Loucy (cell line): ENCODE results near the gene SLC7A6OS.
A peak's percentile ranks its signal among the peaks of the same experiment; 100 is the strongest.

Source experiments
- H2AFZ ChIP-seq: fragments of 200-600 bp; sonication (generic); 2 replicates; pipeline ENCODE4 v1.6.0; 2016; ENCODE audit warnings: antibody characterized with exemption, mild to moderate bottlenecking, low read length, moderate library complexity
- H3F3A ChIP-seq: fragments of 200-600 bp; 2 replicates; pipeline ENCODE4 v1.6.0; 2016; ENCODE audit warnings: antibody characterized with exemption, low read depth, mild to moderate bottlenecking
- H3K27me3 ChIP-seq: fragments of 200-600 bp; sonication (generic); 2 replicates; pipeline ENCODE4 v1.6.1; 2014; ENCODE audit warnings: low read length, mild to moderate bottlenecking; ENCODE audit not compliant: insufficient read depth, poor library complexity, severe bottlenecking
- H3K36me3 ChIP-seq: fragments of 200-600 bp; sonication (generic); 2 replicates; pipeline ENCODE4 v1.6.1; 2016; ENCODE audit warnings: low read length; ENCODE audit not compliant: insufficient read depth
- H3K4me1 ChIP-seq: fragments of 200-600 bp; sonication (generic); 2 replicates; pipeline ENCODE4 v1.5.1; 2014; ENCODE audit warnings: low read length, mild to moderate bottlenecking; ENCODE audit not compliant: insufficient read depth, poor library complexity, severe bottlenecking
- H3K4me2 ChIP-seq: fragments of 200-600 bp; sonication (generic); 2 replicates; pipeline ENCODE4 v1.6.0; 2014; ENCODE audit warnings: antibody characterized with exemption, low read length, low read depth, mild to moderate bottlenecking; ENCODE audit not compliant: poor library complexity, severe bottlenecking
- H3K4me3 ChIP-seq: fragments of 200-600 bp; sonication (generic); 2 replicates; pipeline ENCODE4 v1.5.1; 2014; ENCODE audit warnings: low read length, mild to moderate bottlenecking, mixed read lengths; ENCODE audit not compliant: poor library complexity, severe bottlenecking
- H3K79me2 ChIP-seq: fragments of 200-600 bp; sonication (generic); 2 replicates; pipeline ENCODE4 v1.6.1; 2014; ENCODE audit warnings: low read length; ENCODE audit not compliant: insufficient read depth
- H3K9ac ChIP-seq: fragments of 200-600 bp; sonication (generic); 2 replicates; pipeline ENCODE4 v1.6.0; 2014; ENCODE audit warnings: mild to moderate bottlenecking, low read depth, low read length, moderate library complexity; ENCODE audit not compliant: poor library complexity, severe bottlenecking
- H3K9me2 ChIP-seq: fragments of 200-600 bp; sonication (generic); replicated peaks from 2 replicates; pipeline ENCODE4 v1.6.1; 2016; ENCODE audit warnings: low read depth, low read length, mixed read lengths
- H3K9me3 ChIP-seq: fragments of 200-600 bp; sonication (generic); 2 replicates; pipeline ENCODE4 v1.6.1; 2014; ENCODE audit warnings: mild to moderate bottlenecking, antibody characterized with exemption, low read length, low read depth; ENCODE audit not compliant: insufficient read depth
- H4K20me1 ChIP-seq: fragments of 200-600 bp; sonication (generic); 2 replicates; pipeline ENCODE4 v1.6.0; 2014; ENCODE audit warnings: antibody characterized with exemption, low read length, mild to moderate bottlenecking; ENCODE audit not compliant: insufficient read depth, poor library complexity, severe bottlenecking
- CTCF ChIP-seq: fragments of 200-600 bp; sonication (generic); conservative IDR thresholded peaks from 2 replicates; pipeline ENCODE4 v1.5.1; 2014; ENCODE audit warnings: mild to moderate bottlenecking, antibody characterized with exemption, low read length
- EZH2phosphoT487 ChIP-seq: fragments of 200-600 bp; IDR thresholded peaks from 2 replicates; pipeline ENCODE4 v1.6.1; 2018; ENCODE audit warnings: antibody characterized with exemption, mild to moderate bottlenecking, moderate library complexity, borderline replicate concordance

The SLC7A6OS gene

GRCh38 chr16:68357923-68358322, 47.2 kb upstream of the SLC7A6OS start:
- H3K9me3 ChIP-seq: no peaks in the 10 kb centered on the region
- peaks cover 21% of the 10 kb centered on the region; the same call in 1 of the 2 replicates for H3K36me3 ChIP-seq
- peak overlapping the region; percentile 70 for H3K9ac ChIP-seq
- TF ChIP-seq EZH2phosphoT487 (no peak), CTCF (peak; percentile 4; the same call in 1 of the 2 replicates)
- no peaks in the 10 kb centered on the region for H3K79me2 ChIP-seq
- H3F3A ChIP-seq: no peaks in the 10 kb centered on the region; the same call in 1 of the 2 replicates
- peak overlapping the region; percentile 52 for H3K4me2 ChIP-seq
- H3K4me3 ChIP-seq: no peak overlapping the region
- no peaks in the 10 kb centered on the region for H3K9me2 ChIP-seq
- H4K20me1 ChIP-seq: no peaks in the 10 kb centered on the region
- H3K27me3 ChIP-seq: no peaks in the 10 kb centered on the region
- H2AFZ ChIP-seq: no peak overlapping the region
- H3K4me1 ChIP-seq: peaks cover 78% of the 10 kb centered on the region

- no peaks in the 10 kb centered on the region for H3K9me3 ChIP-seq
- H3K4me1 ChIP-seq: peaks cover 74% of the 10 kb centered on the region
- H3K27me3 ChIP-seq: no peaks in the 10 kb centered on the region
- H3K79me2 ChIP-seq: no peaks in the 10 kb centered on the region
- H4K20me1 ChIP-seq: no peaks in the 10 kb centered on the region
- no peaks in the 10 kb centered on the region; the same call in 1 of the 2 replicates for H3F3A ChIP-seq
- peak overlapping the region; percentile 52 for H3K4me2 ChIP-seq
- TF ChIP-seq EZH2phosphoT487 (no peak), CTCF (peak; percentile 20; the same call in 1 of the 2 replicates)
- H2AFZ ChIP-seq: no peak overlapping the region
- H3K9ac ChIP-seq: peak overlapping the region; percentile 70
- no peak overlapping the region for H3K4me3 ChIP-seq
- no peaks in the 10 kb centered on the region for H3K9me2 ChIP-seq
- H3K36me3 ChIP-seq: peaks cover 25% of the 10 kb centered on the region; the same call in 1 of the 2 replicates
Measured at GRCh38 chr16:68357521-68357922, 46.8 kb upstream of the SLC7A6OS start.

GRCh38 chr16:68356919-68357286, 46.2 kb upstream of the SLC7A6OS start:
- no peaks in the 10 kb centered on the region for H3K79me2 ChIP-seq
- peaks cover 68% of the 10 kb centered on the region for H3K4me1 ChIP-seq
- H4K20me1 ChIP-seq: no peaks in the 10 kb centered on the region
- peaks cover 30% of the 10 kb centered on the region; the same call in 1 of the 2 replicates for H3K36me3 ChIP-seq
- H3K4me2 ChIP-seq: peak overlapping the region; percentile 52
- H3F3A ChIP-seq: no peaks in the 10 kb centered on the region; the same call in 1 of the 2 replicates
- H2AFZ ChIP-seq: no peak overlapping the region
- H3K27me3 ChIP-seq: no peaks in the 10 kb centered on the region
- no peak for TF ChIP-seq EZH2phosphoT487
- no peak for TF ChIP-seq CTCF
- no peaks in the 10 kb centered on the region for H3K9me3 ChIP-seq
- H3K9ac ChIP-seq: peak overlapping the region; percentile 70
- H3K4me3 ChIP-seq: peak overlapping the region; percentile 39
- H3K9me2 ChIP-seq: no peaks in the 10 kb centered on the region
